HL-60 (cell line): ENCODE results near the gene RICTOR.

Experiments used
- DNase-seq, 2 experiments: peaks; one replicate each; pipeline ENCODE4 v3.0.0-alpha.2; 2010 to 2020; ENCODE audit warnings: low read depth in 1 of 2, low spot score in 1 of 2
- H3K27ac ChIP-seq: fragments of 250-450 bp; sonication (Bioruptor Pico); replicated peaks from 2 replicates; pipeline ENCODE4 v1.5.1; 2020; ENCODE audit warnings: mild to moderate bottlenecking, moderate library complexity
- H3K27me3 ChIP-seq: fragments of 250-450 bp; sonication (Bioruptor Pico); 2 replicates; pipeline ENCODE4 v1.5.1; 2021; ENCODE audit warnings: mild to moderate bottlenecking, moderate library complexity; ENCODE audit not compliant: insufficient read depth, poor library complexity, severe bottlenecking
- H3K4me3 ChIP-seq: replicated peaks from 2 replicates; pipeline ENCODE4 v1.5.1; 2011; ENCODE audit warnings: mild to moderate bottlenecking, control low read depth, low read length; ENCODE audit not compliant: insufficient read depth
- CTCF ChIP-seq: IDR thresholded peaks from one replicate; pipeline ENCODE4 v1.5.1; 2011; ENCODE audit warnings: low read length, control low read depth, inconsistent platforms; ENCODE audit not compliant: insufficient read depth
- GABPA ChIP-seq: IDR thresholded peaks from 2 replicates; pipeline ENCODE4 v1.6.1; 2012; ENCODE audit warnings: low read depth
- POLR2AphosphoS5 ChIP-seq: IDR thresholded peaks from 2 replicates; pipeline ENCODE4 v1.6.1; 2012; ENCODE audit warnings: low read depth
- REST ChIP-seq: IDR thresholded peaks from 2 replicates; pipeline ENCODE4 v1.6.1; 2012; ENCODE audit warnings: low read depth; ENCODE audit not compliant: insufficient replicate concordance
- SPI1 ChIP-seq: IDR thresholded peaks from 2 replicates; pipeline ENCODE4 v1.6.1; 2012; ENCODE audit warnings: low read depth, mild to moderate bottlenecking, borderline replicate concordance

RICTOR gene

GRCh38 chr5:39114155-39114554 is 40.0 kb upstream of the RICTOR start:
- DNase-seq, result no peak
- no peak overlapping the region for H3K27ac ChIP-seq
- no peaks in the 10 kb centered on the region for H3K27me3 ChIP-seq
- no peak overlapping the region for H3K4me3 ChIP-seq
- TF ChIP-seq GABPA (no peak), POLR2AphosphoS5 (no peak), SPI1 (no peak), CTCF (no peak), REST (no peak)

GRCh38 chr5:39113354-39113953 is 39.3 kb upstream of the RICTOR start:
- no peak for DNase-seq
- H3K27ac ChIP-seq, result no peak overlapping the region
- H3K27me3 ChIP-seq, result no peaks in the 10 kb centered on the region
- TF ChIP-seq REST, result no peak
- no peak for TF ChIP-seq CTCF
- TF ChIP-seq SPI1, result no peak
- TF ChIP-seq POLR2AphosphoS5, result no peak
- TF ChIP-seq GABPA, result no peak
- no peak overlapping the region for H3K4me3 ChIP-seq

GRCh38 chr5:39109606-39110005 is 35.4 kb upstream of the RICTOR start:
- no peak for DNase-seq
- H3K4me3 ChIP-seq, result no peak overlapping the region
- TF ChIP-seq CTCF (no peak), SPI1 (no peak), GABPA (no peak)
- H3K27me3 ChIP-seq, result no peaks in the 10 kb centered on the region
- no peak overlapping the region for H3K27ac ChIP-seq

- DNase-seq, result no peak
- H3K4me3 ChIP-seq, result no peak overlapping the region
- H3K27me3 ChIP-seq, result no peaks in the 10 kb centered on the region
- TF ChIP-seq POLR2AphosphoS5 (no peak), CTCF (no peak), REST (no peak), GABPA (no peak), SPI1 (no peak)
- H3K27ac ChIP-seq, result no peak overlapping the region
These were observed 34.8 kb upstream of the RICTOR start for GRCh38 chr5:39108987-39109386.
